A673 (cell line): ENCODE measurements around the gene SLC25A43. TPM values are rescaled to one million over a fixed set of nuclear protein-coding genes. Genes with fewer than 3 reads are reported as not detected.

Source experiments
- BruUV-seq: library from RNA; stranded (reverse); fragments of 400-500 nt; replicated peaks from 2 replicates; lab custom pipeline; 2021; lab: Mats Ljungman, UMichigan
- CTCF ChIA-PET: fragments of 300-600 bp; sonication (Branson Sonifier 250); formaldehyde crosslinking; loops from one replicate; lab custom pipeline; 2022; ENCODE audit warnings: antibody characterized with exemption; lab: Charles Lee
- POLR2A ChIA-PET: fragments of 300-600 bp; sonication (Branson Sonifier 250); formaldehyde crosslinking; loops from one replicate; lab custom pipeline; 2022; ENCODE audit warnings: antibody characterized with exemption; ENCODE audit not compliant: low non-redundant PET; lab: Charles Lee
- DNase-seq: peaks from one replicate; pipeline ENCODE4 v3.0.0-alpha.2; 2015; ENCODE audit warnings: low spot score
- H3K27ac ChIP-seq: fragments of 200-600 bp; sonication (generic); 2 replicates; pipeline ENCODE4 v1.5.1; 2016; ENCODE audit warnings: mixed run types, low read depth, mild to moderate bottlenecking, mixed read lengths, antibody characterized with exemption, low read length; ENCODE audit not compliant: poor library complexity, severe bottlenecking
- H3K27me3 ChIP-seq: fragments of 200-600 bp; sonication (generic); replicated peaks from 2 replicates; pipeline ENCODE4 v1.6.1; 2017; ENCODE audit warnings: mixed run types, low read depth, mild to moderate bottlenecking, mixed read lengths, antibody characterized with exemption, low read length; ENCODE audit not compliant: insufficient read depth, poor library complexity
- H3K36me3 ChIP-seq: fragments of 200-600 bp; sonication (generic); 2 replicates; pipeline ENCODE4 v1.6.1; 2016; ENCODE audit warnings: mixed run types, mild to moderate bottlenecking, mixed read lengths, antibody characterized with exemption, low read length; ENCODE audit not compliant: insufficient read depth, poor library complexity, severe bottlenecking
- H3K4me1 ChIP-seq: fragments of 200-600 bp; sonication (generic); 2 replicates; pipeline ENCODE4 v1.6.1; 2017; ENCODE audit warnings: mixed run types, mild to moderate bottlenecking, mixed read lengths, antibody characterized with exemption, low read length; ENCODE audit not compliant: insufficient read depth, poor library complexity, severe bottlenecking
- H3K4me3 ChIP-seq: fragments of 200-600 bp; sonication (generic); 2 replicates; pipeline ENCODE4 v1.5.1; 2016; ENCODE audit warnings: low read depth, mixed run types, mild to moderate bottlenecking, mixed read lengths, low read length; ENCODE audit not compliant: poor library complexity, severe bottlenecking
- H3K9me3 ChIP-seq: fragments of 200-600 bp; sonication (generic); 2 replicates; pipeline ENCODE4 v1.6.1; 2016; ENCODE audit warnings: mixed run types, low read depth, mild to moderate bottlenecking, mixed read lengths, antibody characterized with exemption, low read length; ENCODE audit not compliant: poor library complexity, severe bottlenecking
- CTCF ChIP-seq: fragments of 300-800, 200-600 bp; sonication (generic); conservative IDR thresholded peaks from 2 replicates; pipeline ENCODE4 v1.5.1; 2017; ENCODE audit warnings: low read depth, mild to moderate bottlenecking, antibody characterized with exemption, low read length, moderate library complexity, mixed read lengths
- EZH2 ChIP-seq: fragments of 200-600 bp; sonication (generic); IDR thresholded peaks from 2 replicates; pipeline ENCODE4 v1.6.1; 2017; ENCODE audit warnings: borderline replicate concordance, low read depth, mild to moderate bottlenecking, mixed read lengths, antibody characterized with exemption, low read length; ENCODE audit not compliant: poor library complexity, severe bottlenecking
- intact Hi-C: fragments of 100-400 bp; cut with micrococcal nuclease; formaldehyde crosslinking; loops from one replicate; pipeline ENCODE4 v1.10.0; 2022; ENCODE audit not compliant: unreplicated experiment
- total RNA-seq: library from RNA; stranded (reverse); gene quantifications from 2 replicates; pipeline ENCODE4 v1.2.3, GENCODE V29; 2021

SLC25A43 gene
- total RNA-seq, 1 experiment from 2014 or later, result 0.34 TPM

GRCh38 chrX:119393144-119393543, 6.0 kb upstream of the SLC25A43 start:
- DNase-seq, result no peak
- Histone ChIP-seq H3K9me3 (no peaks in the 10 kb centered on the region), H3K36me3 (no peaks in the 10 kb centered on the region), H3K4me1 (no peaks in the 10 kb centered on the region), H3K27ac (no peak overlapping the region), H3K27me3 (peaks cover 3% of the 10 kb centered on the region), H3K4me3 (no peak overlapping the region)
- no TSS peak for BruUV-seq
- POLR2A ChIA-PET, result no interaction called here
- CTCF ChIA-PET, result no interaction called here
- TF ChIP-seq EZH2 (no peak), CTCF (no peak)
- intact Hi-C loops, result no loop called here

GRCh38 chrX:119398587-119398973, 556 bp upstream of the SLC25A43 start:
- Histone ChIP-seq H3K27ac (no peak overlapping the region), H3K36me3 (no peaks in the 10 kb centered on the region), H3K9me3 (no peaks in the 10 kb centered on the region), H3K27me3 (peaks cover 3% of the 10 kb centered on the region), H3K4me1 (no peaks in the 10 kb centered on the region), H3K4me3 (peak overlapping the region; percentile 37)
- ChIA-PET CTCF (no interaction called here), POLR2A (no interaction called here)
- BruUV-seq, result no TSS peak
- TF ChIP-seq CTCF (no peak), EZH2 (no peak)
- DNase-seq, result no peak
- intact Hi-C loops, result no loop called here

GRCh38 chrX:119399772-119400101, 601 bp downstream of the SLC25A43 start:
- no peak overlapping the region for H3K27ac ChIP-seq
- ChIA-PET POLR2A (no interaction called here), CTCF (interaction anchor here (0.6 kb wide), 1 partner anchor 359 kb away, joined by 6 read pairs; no protein-coding TSS in a partner anchor)

More at GRCh38 chrX:119399772-119400101, 601 bp downstream of the SLC25A43 start:
- H3K9me3 ChIP-seq, result no peaks in the 10 kb centered on the region
- DNase-seq, result no peak
- H3K27me3 ChIP-seq, result peaks cover 3% of the 10 kb centered on the region
- H3K4me1 ChIP-seq, result no peaks in the 10 kb centered on the region
- H3K4me3 ChIP-seq, result peak overlapping the region; percentile 37
- BruUV-seq, result no TSS peak
- TF ChIP-seq EZH2, result no peak
- no peak for TF ChIP-seq CTCF
- H3K36me3 ChIP-seq, result no peaks in the 10 kb centered on the region
- intact Hi-C loops, result no loop called here
